Brain microvascular endothelial cell (primary cell): Measurements from ENCODE around the gene IL1B.
A peak's percentile ranks its signal among the peaks of the same experiment; 100 is the strongest.

Experiments used
- DNase-seq: peaks from one replicate; pipeline ENCODE4 v3.0.0-alpha.2; 2020
- H3K27ac ChIP-seq: fragments of 250-450 bp; sonication (Bioruptor Pico); 2 replicates; pipeline ENCODE4 v1.5.1; 2020; ENCODE audit warnings: mild to moderate bottlenecking, moderate library complexity
- H3K27me3 ChIP-seq: fragments of 250-450 bp; sonication (Bioruptor Pico); replicated peaks from 2 replicates; pipeline ENCODE4 v1.5.1; 2020; ENCODE audit warnings: mild to moderate bottlenecking
- H3K36me3 ChIP-seq: fragments of 250-450 bp; sonication (Bioruptor Pico); replicated peaks from 2 replicates; pipeline ENCODE4 v1.5.1; 2020; ENCODE audit warnings: mild to moderate bottlenecking
- H3K4me3 ChIP-seq: 2 replicates; pipeline ENCODE4 v1.5.1; 2011; ENCODE audit warnings: low read depth, mild to moderate bottlenecking, control low read depth, low read length, moderate library complexity
- CTCF ChIP-seq: IDR thresholded peaks from 2 replicates; pipeline ENCODE4 v1.5.1; 2011; ENCODE audit warnings: low read depth, mild to moderate bottlenecking, moderate library complexity, low read length, control low read depth, inconsistent platforms; ENCODE audit errors: missing control alignments
- in situ Hi-C: cut with HindIII; loops from 2 replicates; pipeline ENCODE4 v1.10.0; 2017; ENCODE audit warnings: low sequenced_read_pairs, low pct_ligation_motif_present

The IL1B gene

GRCh38 chr2:112843836-112844235, 7.3 kb upstream of the IL1B start:
- Histone ChIP-seq H3K27me3 (no peaks in the 10 kb centered on the region), H3K36me3 (no peaks in the 10 kb centered on the region), H3K4me3 (no peak overlapping the region), H3K27ac (no peak overlapping the region)
- DNase-seq: no peak
- TF ChIP-seq CTCF: no peak
- in situ Hi-C loops: no loop called here

DNA sequence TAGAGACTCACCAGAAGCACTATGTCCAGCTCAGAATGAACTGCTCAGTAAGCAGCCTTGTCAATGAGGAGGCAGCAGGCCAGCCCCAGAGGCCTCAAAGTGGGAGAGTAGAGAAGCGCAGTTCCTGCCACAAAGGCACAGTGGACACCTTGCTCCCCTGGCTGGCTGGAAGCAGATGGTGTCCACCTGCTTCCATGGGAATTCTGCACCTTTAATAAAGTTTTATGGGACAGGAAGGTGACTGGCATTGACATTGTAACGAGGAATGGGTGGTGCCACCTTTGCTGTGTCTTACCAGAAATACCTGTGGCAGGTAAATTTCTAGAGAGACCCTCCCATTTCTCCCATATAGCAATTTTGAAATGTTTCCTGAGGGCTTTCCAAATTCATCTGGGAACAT, 6.7 kb upstream of the IL1B start:
- no peak for TF ChIP-seq CTCF
- Histone ChIP-seq H3K4me3 (no peak overlapping the region), H3K27me3 (no peaks in the 10 kb centered on the region), H3K36me3 (no peaks in the 10 kb centered on the region), H3K27ac (no peak overlapping the region)
- in situ Hi-C loops: no loop called here
- DNase-seq: no peak

DNA sequence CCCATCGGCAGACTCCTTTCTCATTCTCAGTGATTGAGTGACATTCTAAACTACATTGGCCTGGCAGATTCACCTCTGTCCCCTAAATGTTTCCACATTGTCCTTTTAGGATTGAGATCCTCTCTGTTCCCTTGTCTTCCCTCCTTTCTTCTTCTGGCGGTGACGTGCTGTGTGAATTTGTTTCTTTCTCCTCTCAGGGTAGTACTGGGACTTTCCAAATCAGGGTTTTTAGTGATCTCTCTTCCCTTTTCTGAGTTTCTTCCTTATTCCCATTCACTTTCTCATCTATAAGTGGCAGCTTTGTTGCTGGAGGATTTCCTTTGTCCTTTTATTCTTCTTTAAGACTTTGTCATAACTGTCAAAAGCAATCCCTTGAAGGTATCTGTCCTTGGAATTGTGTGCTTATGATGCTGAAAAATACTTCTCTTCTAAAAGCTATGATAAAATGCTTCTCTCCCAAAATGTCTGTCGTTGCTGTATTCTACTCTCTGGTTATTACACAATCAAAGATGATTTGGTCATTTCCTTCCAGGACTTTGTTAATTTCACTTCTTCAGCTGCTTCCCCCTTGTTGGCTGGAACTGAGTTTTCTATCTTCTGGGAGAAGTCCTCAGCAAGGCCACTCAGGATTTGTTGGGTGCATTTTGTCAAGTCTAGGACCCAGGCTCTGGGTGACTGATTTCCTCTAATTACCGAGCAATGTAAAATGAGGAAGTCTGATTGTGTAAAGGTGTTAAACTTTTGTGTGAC, 4.9 kb upstream of the IL1B start:
- no peak overlapping the region for H3K27ac ChIP-seq
- H3K36me3 ChIP-seq: no peaks in the 10 kb centered on the region
- in situ Hi-C loops: no loop called here
- TF ChIP-seq CTCF: no peak
- no peaks in the 10 kb centered on the region for H3K27me3 ChIP-seq
- H3K4me3 ChIP-seq: no peak overlapping the region
- DNase-seq: no peak

DNA sequence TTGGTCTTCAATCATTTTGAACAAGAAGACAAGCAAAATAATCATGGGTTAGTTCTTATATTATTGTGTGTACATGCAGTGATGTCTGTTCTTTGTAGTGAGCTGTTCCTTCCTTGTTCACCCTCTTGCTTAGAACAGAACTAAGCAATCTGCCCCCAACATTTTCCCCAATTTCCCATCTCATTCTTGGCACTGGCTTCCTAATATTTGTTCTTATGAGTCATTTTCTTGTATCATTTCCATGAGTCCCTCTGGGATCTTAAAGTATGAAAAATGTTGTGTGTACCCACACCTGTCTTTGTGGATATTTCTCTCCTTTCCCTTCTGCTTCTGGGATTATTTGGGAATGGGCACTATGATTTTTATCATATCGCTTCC, 3.5 kb upstream of the IL1B start:
- in situ Hi-C loops: no loop called here
- Histone ChIP-seq H3K36me3 (peaks cover 2% of the 10 kb centered on the region), H3K27me3 (no peaks in the 10 kb centered on the region), H3K27ac (no peak overlapping the region), H3K4me3 (no peak overlapping the region)
- TF ChIP-seq CTCF: no peak
- DNase-seq: no peak

GRCh38 chr2:112839407-112840067, 3.0 kb upstream of the IL1B start:
- DNase-seq: peak; percentile 65

More at GRCh38 chr2:112839407-112840067, 3.0 kb upstream of the IL1B start:
- in situ Hi-C loops: no loop called here
- H3K4me3 ChIP-seq: no peak overlapping the region
- H3K27me3 ChIP-seq: no peaks in the 10 kb centered on the region
- H3K36me3 ChIP-seq: peaks cover 6% of the 10 kb centered on the region
- TF ChIP-seq CTCF: no peak
- H3K27ac ChIP-seq: peak overlapping the region; percentile 18
